Panc1 (cell line): ENCODE measurements around the gene ZNF57.

ENCODE experiments used
- CTCF ChIP-seq: fragments of 450-650 bp; IDR thresholded peaks from 2 replicates; pipeline ENCODE4 v1.5.1; 2017; ENCODE audit warnings: mild to moderate bottlenecking
- POLR2AphosphoS5 ChIP-seq: IDR thresholded peaks from 2 replicates; pipeline ENCODE4 v1.6.1; 2012; ENCODE audit warnings: mild to moderate bottlenecking, low read depth, low read length, moderate library complexity
- TF ChIP-seq, protein P1 (sequence below), 2 experiments: IDR thresholded peaks; 2 replicates each; pipeline ENCODE4 v1.6.1; 2011 to 2012; ENCODE audit warnings: low read depth in 2 of 2, control low read depth in 1 of 2, low read length in 1 of 2, mild to moderate bottlenecking in 1 of 2, moderate library complexity in 1 of 2; ENCODE audit not compliant: insufficient read depth in 1 of 2

DNA sequence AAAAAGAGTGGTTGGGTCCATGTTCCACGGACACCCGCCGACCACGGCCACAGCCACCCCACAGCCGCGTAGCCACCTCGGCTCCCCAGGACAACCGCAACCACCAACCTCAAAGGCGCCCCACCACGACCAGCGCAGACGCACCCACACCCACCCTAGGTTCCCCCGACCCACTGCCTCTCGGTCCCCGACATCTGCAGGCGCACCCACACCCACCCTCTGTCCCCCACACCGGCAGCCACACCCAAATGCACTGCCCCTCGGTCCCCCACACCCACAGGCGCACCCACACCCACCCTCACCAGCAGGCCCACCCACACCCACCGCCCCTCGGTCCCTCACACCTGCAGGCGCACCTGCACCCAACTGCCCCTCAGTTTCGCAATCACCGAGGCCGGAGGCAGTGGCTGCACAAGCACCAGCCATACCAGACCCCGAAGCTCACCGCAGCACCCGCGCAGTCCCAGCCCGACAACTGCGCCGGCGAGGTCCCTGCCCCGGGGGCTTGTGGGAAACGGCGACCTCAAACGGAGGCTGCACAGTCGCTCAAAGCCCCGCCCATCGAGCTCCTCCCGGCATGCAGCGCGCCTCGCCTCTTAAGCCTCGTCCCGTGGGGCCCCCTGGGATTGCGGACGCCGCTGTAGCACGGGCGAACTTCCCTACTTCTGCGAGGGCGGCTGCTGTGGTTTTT is 25.8 kb downstream of the ZNF57 start:
- TF ChIP-seq CTCF (no peak), POLR2AphosphoS5 (no peak)
- TF ChIP-seq, protein P1, sequence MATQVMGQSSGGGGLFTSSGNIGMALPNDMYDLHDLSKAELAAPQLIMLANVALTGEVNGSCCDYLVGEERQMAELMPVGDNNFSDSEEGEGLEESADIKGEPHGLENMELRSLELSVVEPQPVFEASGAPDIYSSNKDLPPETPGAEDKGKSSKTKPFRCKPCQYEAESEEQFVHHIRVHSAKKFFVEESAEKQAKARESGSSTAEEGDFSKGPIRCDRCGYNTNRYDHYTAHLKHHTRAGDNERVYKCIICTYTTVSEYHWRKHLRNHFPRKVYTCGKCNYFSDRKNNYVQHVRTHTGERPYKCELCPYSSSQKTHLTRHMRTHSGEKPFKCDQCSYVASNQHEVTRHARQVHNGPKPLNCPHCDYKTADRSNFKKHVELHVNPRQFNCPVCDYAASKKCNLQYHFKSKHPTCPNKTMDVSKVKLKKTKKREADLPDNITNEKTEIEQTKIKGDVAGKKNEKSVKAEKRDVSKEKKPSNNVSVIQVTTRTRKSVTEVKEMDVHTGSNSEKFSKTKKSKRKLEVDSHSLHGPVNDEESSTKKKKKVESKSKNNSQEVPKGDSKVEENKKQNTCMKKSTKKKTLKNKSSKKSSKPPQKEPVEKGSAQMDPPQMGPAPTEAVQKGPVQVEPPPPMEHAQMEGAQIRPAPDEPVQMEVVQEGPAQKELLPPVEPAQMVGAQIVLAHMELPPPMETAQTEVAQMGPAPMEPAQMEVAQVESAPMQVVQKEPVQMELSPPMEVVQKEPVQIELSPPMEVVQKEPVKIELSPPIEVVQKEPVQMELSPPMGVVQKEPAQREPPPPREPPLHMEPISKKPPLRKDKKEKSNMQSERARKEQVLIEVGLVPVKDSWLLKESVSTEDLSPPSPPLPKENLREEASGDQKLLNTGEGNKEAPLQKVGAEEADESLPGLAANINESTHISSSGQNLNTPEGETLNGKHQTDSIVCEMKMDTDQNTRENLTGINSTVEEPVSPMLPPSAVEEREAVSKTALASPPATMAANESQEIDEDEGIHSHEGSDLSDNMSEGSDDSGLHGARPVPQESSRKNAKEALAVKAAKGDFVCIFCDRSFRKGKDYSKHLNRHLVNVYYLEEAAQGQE (IDR thresholded peaks at IDR 0.05; ENCODE audit: insufficient read depth in 1 of 2, low read depth in 2 of 2, low read length in 1 of 2): no peak
